ENCODE data around the gene CREB3L1. TPM values are rescaled to one million over a fixed set of nuclear protein-coding genes. Genes with fewer than 3 reads are reported as not detected.

CREB3L1 gene
- total and polyA plus RNA-seq, 2 of the 13 experiments (the other 11 are each of a cell fraction or from before 2014, with no cell fraction given): not detected

GRCh38 chr11:46305295-46305694 lies 27.8 kb downstream of the CREB3L1 start:
- in situ Hi-C loops (cut with HindIII; ENCODE audit: extremely low pct_ligation_motif_present, low pct_unique_long_range_greater_than_20kb): no loop called here
- H3K79me2 ChIP-seq (ENCODE audit: insufficient read depth, low read length): no peaks in the 10 kb centered on the region
- FAIRE-seq: no peak

GRCh38 chr11:46306296-46306853 lies 28.9 kb downstream of the CREB3L1 start:
- Histone ChIP-seq H3K27me3 (ENCODE audit: control insufficient read depth in 1 of 2, insufficient read depth in 2 of 2, low read length in 2 of 2) (peaks cover 1 to 9% of the 10 kb centered on the region in 2 experiments; a peak in 4 of 5 replicates), H3K4me1 (ENCODE audit: insufficient read depth, low read length) (peaks cover 34% of the 10 kb centered on the region), H4K20me1 (ENCODE audit: insufficient read depth, low read length) (no peaks in the 10 kb centered on the region), H2AFZ (ENCODE audit: low read length) (no peak overlapping the region), H3K4me3 (replicated peaks in 1 of 3; ENCODE audit: insufficient read depth in 1 of 3, low read depth in 2 of 3, low read length in 3 of 3) (no peak overlapping the region), H3K9me3 (ENCODE audit: low read length) (no peaks in the 10 kb centered on the region), H3K36me3 (replicated peaks in 1 of 2; ENCODE audit: control insufficient read depth in 1 of 2, insufficient read depth in 2 of 2, low read length in 2 of 2) (no peaks in the 10 kb centered on the region), H3K4me2 (ENCODE audit: low read depth, low read length) (no peak overlapping the region), H3K9ac (ENCODE audit: insufficient read depth, low read depth, low read length) (no peak overlapping the region), H3K27ac (ENCODE audit: extremely low read length, insufficient read depth, low read length) (no peak overlapping the region), H3K79me2 (ENCODE audit: insufficient read depth, low read length) (no peaks in the 10 kb centered on the region)
- ChIA-PET CTCF (ENCODE audit: low intra/inter-chr PET ratio, low total read pairs) (no interaction called here), POLR2A (interaction anchor here (4.1 kb wide), 1 partner anchor 64 kb away, joined by 31 read pairs; no protein-coding TSS in a partner anchor)
- TF ChIP-seq KLF16 (CRISPR knock-in tag; IDR thresholded peaks at IDR 0.05): no peak
- TF ChIP-seq MAFF (IDR thresholded peaks at IDR 0.05; ENCODE audit: low read depth, low read length): no peak
- no peak for TF ChIP-seq ZNF484 (CRISPR knock-in tag; IDR thresholded peaks at IDR 0.05; ENCODE audit: borderline replicate concordance, low read depth)
- TF ChIP-seq ZFAT (CRISPR knock-in tag; conservative IDR thresholded peaks at IDR 0.05): no peak
- in situ Hi-C loops (cut with HindIII; ENCODE audit: extremely low pct_ligation_motif_present, low pct_unique_long_range_greater_than_20kb): no loop called here
- FAIRE-seq: no peak
- no TSS peak for BruUV-seq (replicated peaks)
- intact Hi-C loops (cut with micrococcal nuclease; ENCODE audit: unreplicated experiment): no loop called here
- no peak for ATAC-seq
- WGBS (ENCODE audit: low lambda C conversion rate): 55% methylated on average over 5 of the region's 5 CpGs
- DNase-seq (ENCODE audit: low spot score): no peak

More at GRCh38 chr11:46305295-46305694, 27.8 kb downstream of the CREB3L1 start:
- Histone ChIP-seq H3K27ac (ENCODE audit: extremely low read length, insufficient read depth, low read length) (no peak overlapping the region), H3K9ac (ENCODE audit: insufficient read depth, low read depth, low read length) (no peak overlapping the region), H3K9me3 (ENCODE audit: low read length) (no peaks in the 10 kb centered on the region), H4K20me1 (ENCODE audit: insufficient read depth, low read length) (no peaks in the 10 kb centered on the region), H3K27me3 (ENCODE audit: control insufficient read depth in 1 of 2, insufficient read depth in 2 of 2, low read length in 2 of 2) (peaks cover 1 to 9% of the 10 kb centered on the region in 2 experiments; a peak in 4 of 5 replicates), H3K4me1 (ENCODE audit: insufficient read depth, low read length) (peaks cover 34% of the 10 kb centered on the region), H3K4me2 (ENCODE audit: low read depth, low read length) (no peak overlapping the region), H3K4me3 (replicated peaks in 1 of 3; ENCODE audit: insufficient read depth in 1 of 3, low read depth in 2 of 3, low read length in 3 of 3) (no peak overlapping the region), H2AFZ (ENCODE audit: low read length) (no peak overlapping the region), H3K36me3 (replicated peaks in 1 of 2; ENCODE audit: control insufficient read depth in 1 of 2, insufficient read depth in 2 of 2, low read length in 2 of 2) (no peaks in the 10 kb centered on the region)
- DNase-seq (ENCODE audit: low spot score) (peak; percentile 30), ATAC-seq (peak; percentile 39)
- TF ChIP-seq ZNF292 (CRISPR knock-in tag; IDR thresholded peaks at IDR 0.05; ENCODE audit: borderline replicate concordance, low read depth) (no peak), TAF1 (CRISPR knock-in tag; IDR thresholded peaks at IDR 0.05) (no peak), RBM22 (optimal IDR thresholded peaks at IDR 0.05; ENCODE audit: low read length) (no peak), FIP1L1 (IDR thresholded peaks at IDR 0.05; ENCODE audit: borderline replicate concordance, insufficient read depth, low read depth, low read length) (no peak), ZNF569 (CRISPR knock-in tag; IDR thresholded peaks at IDR 0.05; ENCODE audit: borderline replicate concordance) (no peak), ZNF670 (CRISPR knock-in tag; IDR thresholded peaks at IDR 0.05; ENCODE audit: borderline replicate concordance) (no peak), KLF16 (CRISPR knock-in tag; IDR thresholded peaks at IDR 0.05) (no peak), ZNF264 (CRISPR knock-in tag; IDR thresholded peaks at IDR 0.05) (no peak), CEBPG (CRISPR knock-in tag; IDR thresholded peaks at IDR 0.05) (peak; percentile 57), NCOA1 (CRISPR knock-in tag; IDR thresholded peaks at IDR 0.05) (no peak), ETV5 (CRISPR knock-in tag; IDR thresholded peaks at IDR 0.05; ENCODE audit: borderline replicate concordance) (0 out of 2 replicates have a peak, but pooled peaks have one; percentile 18), ZNF552 (CRISPR knock-in tag; IDR thresholded peaks at IDR 0.05; ENCODE audit: borderline replicate concordance) (no peak), CEBPB (IDR thresholded peaks at IDR 0.05; ENCODE audit: borderline replicate concordance, low read depth, low read length) (peak; percentile 17; the same call in 1 of the 2 replicates), FOSL1 (CRISPR knock-in tag; IDR thresholded peaks at IDR 0.05; ENCODE audit: borderline replicate concordance) (no peak)
- CTCF ChIA-PET (ENCODE audit: low intra/inter-chr PET ratio, low total read pairs): no interaction called here
- POLR2A ChIA-PET: interaction anchor here (2.0 kb wide), 1 partner anchor 62 kb away, joined by 16 read pairs; no protein-coding TSS in a partner anchor
- intact Hi-C loops (cut with micrococcal nuclease; ENCODE audit: unreplicated experiment): no loop called here
- no TSS peak for BruUV-seq (replicated peaks)
- WGBS (ENCODE audit: low lambda C conversion rate): 52% methylated on average over 6 of the region's 6 CpGs
